Measurements from ENCODE around the gene RHBDL2. TPM values are rescaled to one million over a fixed set of nuclear protein-coding genes. Genes with fewer than 3 reads are reported as not detected.
"Not testable (repeated sequence)": the region's sequence is repeated elsewhere in the genome, so short reads cannot be mapped to it uniquely, and the experiment has no call there.

RHBDL2 gene
- total RNA-seq, 1 experiment from 2014 or later: 0.29 TPM

- Histone ChIP-seq H3K9me3 (replicated peaks) (no peaks in the 10 kb centered on the region), H3K4me3 (no peak overlapping the region), H3K4me1 (replicated peaks) (no peaks in the 10 kb centered on the region), H3K36me3 (no peaks in the 10 kb centered on the region), H3K27ac (no peak overlapping the region), H3K27me3 (replicated peaks) (no peaks in the 10 kb centered on the region)
- DNase-seq (ENCODE audit: low read depth in 1 of 2, low spot score in 2 of 2): no peak
Observed at GRCh38 chr1:38918568-38918967, 23.1 kb downstream of the RHBDL2 start.

GRCh38 chr1:38917772-38918171 lies 23.9 kb downstream of the RHBDL2 start:
- H3K36me3 ChIP-seq: no peaks in the 10 kb centered on the region
- no peaks in the 10 kb centered on the region for H3K27me3 ChIP-seq (replicated peaks)
- no peaks in the 10 kb centered on the region for H3K4me1 ChIP-seq (replicated peaks)
- DNase-seq (ENCODE audit: low read depth in 1 of 2, low spot score in 2 of 2): no peak
- H3K4me3 ChIP-seq: no peak overlapping the region
- H3K9me3 ChIP-seq (replicated peaks): no peaks in the 10 kb centered on the region
- H3K27ac ChIP-seq: no peak overlapping the region

GRCh38 chr1:38917337-38917736 lies 24.3 kb downstream of the RHBDL2 start:
- no peak overlapping the region for H3K27ac ChIP-seq
- no peaks in the 10 kb centered on the region for H3K27me3 ChIP-seq (replicated peaks)
- H3K36me3 ChIP-seq: no peaks in the 10 kb centered on the region
- H3K4me1 ChIP-seq (replicated peaks): no peaks in the 10 kb centered on the region
- DNase-seq (ENCODE audit: low read depth in 1 of 2, low spot score in 2 of 2): no peak
- no peak overlapping the region for H3K4me3 ChIP-seq
- no peaks in the 10 kb centered on the region for H3K9me3 ChIP-seq (replicated peaks)

- Histone ChIP-seq H3K27me3 (replicated peaks) (no peaks in the 10 kb centered on the region), H3K4me1 (replicated peaks) (no peaks in the 10 kb centered on the region), H3K27ac (no peak overlapping the region), H3K4me3 (no peak overlapping the region), H3K36me3 (no peaks in the 10 kb centered on the region), H3K9me3 (replicated peaks) (no peaks in the 10 kb centered on the region)
- DNase-seq (ENCODE audit: low read depth in 1 of 2, low spot score in 2 of 2): no peak
Observed at GRCh38 chr1:38915352-38915948, 26.2 kb downstream of the RHBDL2 start.

DNA sequence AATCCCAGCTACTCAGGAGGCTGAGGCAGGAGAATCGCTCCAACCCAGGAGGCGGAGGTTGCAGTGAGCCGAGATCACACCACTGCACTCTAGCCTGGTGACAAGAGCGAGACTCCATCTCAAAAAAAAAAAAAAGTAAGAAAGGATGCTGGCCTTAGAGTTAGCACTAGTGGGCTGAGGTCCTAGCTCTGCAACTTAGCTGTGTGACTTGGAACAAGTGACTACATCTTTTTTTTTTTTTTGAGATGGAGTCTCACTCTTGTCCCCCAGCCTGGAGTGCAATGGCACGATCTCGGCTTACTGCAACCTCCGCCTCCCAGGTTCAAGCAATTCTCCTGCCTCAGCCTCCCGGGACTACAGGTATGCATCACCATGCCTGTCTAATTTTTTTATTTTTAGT lies 26.7 kb downstream of the RHBDL2 start:
- not testable (repeated sequence) for H3K9me3 ChIP-seq (replicated peaks); H3K4me3 ChIP-seq; DNase-seq (ENCODE audit: low read depth in 1 of 2, low spot score in 2 of 2); H3K27me3 ChIP-seq (replicated peaks); H3K36me3 ChIP-seq; H3K27ac ChIP-seq; H3K4me1 ChIP-seq (replicated peaks)

DNA sequence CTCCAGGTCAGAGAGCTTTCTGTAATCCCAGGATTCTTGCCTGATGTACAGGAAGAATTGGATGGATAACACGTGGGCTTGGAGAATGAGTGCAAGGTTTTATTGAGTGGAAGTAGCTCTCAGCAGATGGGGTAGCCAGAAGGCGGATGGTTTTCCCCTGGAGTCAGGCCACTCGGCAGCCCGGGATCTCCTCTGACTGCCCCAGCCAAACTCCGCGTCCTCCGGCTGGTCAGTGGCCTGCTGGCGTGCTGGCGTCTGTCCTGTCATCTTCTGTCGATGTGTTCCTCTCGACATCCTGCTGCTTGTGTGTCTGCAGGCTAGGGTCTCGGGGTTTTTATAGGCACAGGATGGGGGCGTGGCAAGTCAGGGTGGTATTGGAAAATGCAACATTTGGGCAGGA lies 32.8 kb downstream of the RHBDL2 start:
- Histone ChIP-seq H3K4me3 (no peak overlapping the region), H3K9me3 (replicated peaks) (no peaks in the 10 kb centered on the region), H3K4me1 (replicated peaks) (no peaks in the 10 kb centered on the region), H3K36me3 (no peaks in the 10 kb centered on the region), H3K27ac (no peak overlapping the region), H3K27me3 (replicated peaks) (no peaks in the 10 kb centered on the region)
- DNase-seq (ENCODE audit: low read depth in 1 of 2, low spot score in 2 of 2): no peak

DNA sequence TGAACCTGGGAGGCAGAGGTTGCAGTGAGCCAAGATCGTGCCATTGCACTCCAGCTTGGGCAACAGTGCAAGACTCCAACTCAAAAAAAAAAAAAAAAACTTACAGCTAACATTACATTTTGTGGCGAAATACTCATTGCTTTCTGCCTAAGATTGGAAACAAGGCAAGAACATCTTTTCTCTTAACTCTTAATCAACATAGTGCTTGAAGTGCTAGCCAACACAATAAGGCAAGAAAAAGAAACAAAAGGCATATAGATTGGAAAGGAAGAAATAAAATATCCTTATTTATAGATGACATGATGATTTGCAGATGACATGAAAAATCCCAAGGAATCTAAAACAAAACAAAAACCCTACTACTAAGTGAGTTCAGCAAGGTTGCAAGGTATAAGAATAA lies 35.6 kb downstream of the RHBDL2 start:
- no peaks in the 10 kb centered on the region for H3K36me3 ChIP-seq

GRCh38 chr1:38899560-38899959 lies 42.1 kb downstream of the RHBDL2 start:
- DNase-seq (ENCODE audit: low read depth in 1 of 2, low spot score in 2 of 2): no peak
- Histone ChIP-seq H3K27ac (no peak overlapping the region), H3K4me3 (no peak overlapping the region), H3K4me1 (replicated peaks) (no peaks in the 10 kb centered on the region), H3K27me3 (replicated peaks) (no peaks in the 10 kb centered on the region), H3K9me3 (replicated peaks) (no peaks in the 10 kb centered on the region), H3K36me3 (no peaks in the 10 kb centered on the region)

More for the DNA sequence above, 35.6 kb downstream of the RHBDL2 start:
- Histone ChIP-seq H3K4me3 (no peak overlapping the region), H3K9me3 (replicated peaks) (no peaks in the 10 kb centered on the region), H3K27me3 (replicated peaks) (no peaks in the 10 kb centered on the region), H3K4me1 (replicated peaks) (no peaks in the 10 kb centered on the region), H3K27ac (no peak overlapping the region)
- DNase-seq (ENCODE audit: low read depth in 1 of 2, low spot score in 2 of 2): no peak

GRCh38 chr1:38898653-38899230 lies 42.9 kb downstream of the RHBDL2 start:
- Histone ChIP-seq H3K27me3 (replicated peaks) (no peaks in the 10 kb centered on the region), H3K4me3 (no peak overlapping the region), H3K27ac (no peak overlapping the region), H3K36me3 (no peaks in the 10 kb centered on the region), H3K9me3 (replicated peaks) (no peaks in the 10 kb centered on the region), H3K4me1 (replicated peaks) (no peaks in the 10 kb centered on the region)
- DNase-seq (ENCODE audit: low read depth in 1 of 2, low spot score in 2 of 2): no peak

DNA sequence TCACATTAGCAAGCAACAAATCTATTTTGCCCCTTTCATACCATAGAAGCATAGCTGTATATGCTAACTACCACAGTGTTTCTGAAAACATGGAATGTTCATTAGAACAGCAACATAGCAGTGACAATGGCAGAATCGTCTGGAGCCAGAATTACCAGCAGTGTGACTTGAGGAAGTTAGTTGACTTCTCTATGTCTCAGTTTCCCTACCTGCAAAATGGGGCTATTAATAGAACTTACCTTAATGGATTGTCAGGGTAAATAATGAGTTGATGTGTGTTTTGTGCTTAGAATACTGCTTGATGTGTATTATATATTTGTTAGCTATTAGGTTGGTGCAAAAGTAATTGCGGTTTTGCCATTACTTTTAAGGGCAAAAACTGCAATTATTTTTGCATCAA lies 45.5 kb downstream of the RHBDL2 start:
- Histone ChIP-seq H3K4me1 (replicated peaks) (no peaks in the 10 kb centered on the region), H3K4me3 (no peak overlapping the region), H3K27me3 (replicated peaks) (no peaks in the 10 kb centered on the region), H3K36me3 (no peaks in the 10 kb centered on the region), H3K9me3 (replicated peaks) (no peaks in the 10 kb centered on the region), H3K27ac (no peak overlapping the region)
- no peak for DNase-seq (ENCODE audit: low read depth in 1 of 2, low spot score in 2 of 2)

- no peak overlapping the region for H3K27ac ChIP-seq
- H3K4me1 ChIP-seq (replicated peaks): no peaks in the 10 kb centered on the region
- DNase-seq (ENCODE audit: low read depth in 1 of 2, low spot score in 2 of 2): no peak
- H3K4me3 ChIP-seq: no peak overlapping the region
- no peaks in the 10 kb centered on the region for H3K27me3 ChIP-seq (replicated peaks)
- H3K36me3 ChIP-seq: no peaks in the 10 kb centered on the region
- no peaks in the 10 kb centered on the region for H3K9me3 ChIP-seq (replicated peaks)
Observed at GRCh38 chr1:38892976-38893375, 48.7 kb downstream of the RHBDL2 start.

DNA sequence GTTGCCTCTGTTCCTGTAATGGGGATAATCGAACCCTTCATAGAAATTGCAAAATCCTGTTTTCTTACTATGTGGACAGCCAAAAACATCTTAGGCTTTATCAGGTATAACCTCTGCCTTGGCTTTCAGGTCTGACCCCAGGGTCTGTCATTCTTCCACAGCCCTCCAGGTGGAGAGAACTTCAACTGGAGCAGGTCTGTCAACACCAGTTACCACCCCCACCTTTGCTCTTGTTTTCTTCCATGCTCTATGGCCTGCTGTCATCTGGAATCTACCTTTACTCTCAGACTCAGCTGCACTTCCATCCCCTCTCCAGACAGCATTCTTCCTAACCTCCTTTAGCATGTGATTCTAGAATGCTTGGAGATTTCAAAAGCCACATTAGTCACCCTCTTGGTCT lies 49.9 kb downstream of the RHBDL2 start:
- Histone ChIP-seq H3K36me3 (no peaks in the 10 kb centered on the region), H3K9me3 (replicated peaks) (no peaks in the 10 kb centered on the region), H3K27ac (no peak overlapping the region), H3K4me1 (replicated peaks) (no peaks in the 10 kb centered on the region), H3K4me3 (no peak overlapping the region), H3K27me3 (replicated peaks) (no peaks in the 10 kb centered on the region)
- DNase-seq (ENCODE audit: low read depth in 1 of 2, low spot score in 2 of 2): no peak

- no peak for DNase-seq (ENCODE audit: low read depth in 1 of 2, low spot score in 2 of 2)
- Histone ChIP-seq H3K4me3 (no peak overlapping the region), H3K4me1 (replicated peaks) (no peaks in the 10 kb centered on the region), H3K9me3 (replicated peaks) (no peaks in the 10 kb centered on the region), H3K27ac (no peak overlapping the region), H3K36me3 (no peaks in the 10 kb centered on the region), H3K27me3 (replicated peaks) (no peaks in the 10 kb centered on the region)
Observed at GRCh38 chr1:38889589-38889988, 52.0 kb downstream of the RHBDL2 start.

DNA sequence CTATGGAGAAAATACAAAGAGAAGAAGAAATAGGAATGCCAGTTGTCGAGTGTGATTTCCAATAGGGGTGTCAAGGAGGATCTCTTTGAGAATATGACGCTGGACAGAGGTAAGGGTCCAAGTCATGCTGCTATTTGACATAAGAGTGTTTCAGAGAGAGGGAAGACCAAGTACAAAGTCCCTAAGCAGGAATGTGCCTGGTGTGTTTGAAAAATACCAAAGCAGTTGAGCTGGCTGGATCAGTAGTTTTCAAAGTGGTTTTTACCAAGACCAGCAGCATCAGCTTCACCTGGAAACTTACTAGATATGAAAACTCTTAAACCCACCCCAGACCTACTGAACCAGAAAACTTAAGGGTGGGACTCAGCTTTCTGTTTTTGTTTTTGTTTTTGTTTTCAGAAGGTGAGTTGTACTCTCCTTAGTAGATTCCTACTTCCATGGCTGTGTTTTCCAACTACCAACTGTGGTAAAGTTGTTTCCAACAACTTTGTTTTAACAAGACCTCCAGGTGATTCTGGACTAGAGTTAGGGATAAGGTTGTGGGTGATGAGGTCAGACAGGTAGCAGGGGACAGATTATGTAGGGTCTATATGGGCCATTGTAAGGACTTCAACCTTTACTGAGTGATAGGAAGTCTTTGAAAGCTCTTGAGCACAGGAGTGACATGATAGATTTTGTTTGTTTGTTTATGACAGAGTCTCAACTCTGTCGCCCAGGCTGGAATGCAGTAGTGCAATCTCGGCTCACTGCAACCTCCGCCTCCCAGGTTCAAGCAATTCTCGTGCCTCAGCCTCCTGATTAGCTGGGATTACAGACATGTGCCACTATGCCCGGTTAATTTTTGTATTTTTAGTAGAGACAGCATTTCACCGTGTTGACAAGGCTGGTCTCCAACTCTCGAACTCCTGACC lies 53.0 kb downstream of the RHBDL2 start:
- Histone ChIP-seq H3K4me1 (replicated peaks) (no peaks in the 10 kb centered on the region), H3K4me3 (no peak overlapping the region), H3K36me3 (no peaks in the 10 kb centered on the region), H3K9me3 (replicated peaks) (no peaks in the 10 kb centered on the region), H3K27me3 (replicated peaks) (no peaks in the 10 kb centered on the region), H3K27ac (no peak overlapping the region)
- DNase-seq (ENCODE audit: low read depth in 1 of 2, low spot score in 2 of 2): no peak

Data from SJSA1 (cell line).